DMS153 (cell line): Measurements from ENCODE around the gene SNHG17.
"Not testable (repeated sequence)": the region's sequence is repeated elsewhere in the genome, so short reads cannot be mapped to it uniquely, and the experiment has no call there.

ENCODE experiments used
- DNase-seq: peaks from one replicate; lab custom pipeline; 2025; lab: John Stamatoyannopoulos, UW

SNHG17 gene

DNA sequence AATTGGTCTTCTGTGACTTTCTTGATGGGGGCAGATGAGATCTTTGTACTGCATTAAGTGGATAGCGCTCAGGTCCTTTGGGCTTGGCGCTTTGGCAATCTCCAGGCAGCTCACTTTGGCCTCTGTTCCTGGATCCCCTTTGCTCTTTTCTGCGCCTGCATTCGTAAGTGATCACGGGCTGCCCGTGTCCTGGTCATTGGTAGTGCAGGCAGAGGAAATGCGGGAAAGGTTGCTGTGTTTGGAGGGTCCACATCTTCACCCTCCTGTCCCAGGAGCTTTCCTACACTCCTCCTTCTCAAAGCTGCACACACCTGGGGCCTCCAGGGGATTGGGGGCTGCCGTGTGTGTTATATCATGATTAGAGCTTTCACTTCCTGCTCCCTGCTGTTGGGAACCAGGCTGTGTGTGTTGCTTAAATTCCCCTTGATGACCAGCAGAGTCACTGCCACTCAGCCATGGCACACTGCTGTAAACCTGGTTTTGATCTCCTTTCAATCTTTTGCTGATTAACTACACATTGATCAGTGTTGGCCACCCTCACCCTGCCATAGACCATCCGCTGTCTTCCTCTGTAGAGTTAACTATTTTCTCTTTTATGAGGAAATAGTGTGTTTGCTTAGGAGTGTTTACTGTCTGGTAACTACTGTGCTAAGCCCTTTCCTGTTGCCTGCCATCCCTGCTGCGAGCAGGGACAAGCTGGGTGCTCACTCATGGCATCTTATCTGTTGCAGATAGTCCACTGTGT, 13.0 kb upstream of the SNHG17 start:
- DNase-seq: peak; percentile 28

DNA sequence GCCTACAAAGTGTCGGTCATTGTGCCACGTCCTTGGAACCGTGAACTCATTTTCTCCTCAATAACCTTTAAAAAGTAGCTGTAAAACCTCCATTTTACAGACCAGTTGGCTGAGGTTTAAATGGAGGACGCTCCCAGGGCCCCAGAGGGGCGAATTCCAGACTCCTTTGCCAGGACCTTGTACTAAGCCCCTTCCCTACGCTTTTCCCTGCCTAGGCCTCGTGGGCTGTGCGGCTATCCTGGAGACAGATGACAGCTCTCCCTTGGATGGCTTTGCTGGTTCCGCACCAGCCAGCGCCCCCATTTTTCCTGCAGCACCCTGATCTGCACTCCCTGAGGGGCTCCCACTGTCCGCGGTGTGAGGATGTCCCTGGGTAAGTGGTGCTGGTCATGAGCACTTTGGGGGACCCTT, 12.1 kb upstream of the SNHG17 start:
- DNase-seq: no peak

DNA sequence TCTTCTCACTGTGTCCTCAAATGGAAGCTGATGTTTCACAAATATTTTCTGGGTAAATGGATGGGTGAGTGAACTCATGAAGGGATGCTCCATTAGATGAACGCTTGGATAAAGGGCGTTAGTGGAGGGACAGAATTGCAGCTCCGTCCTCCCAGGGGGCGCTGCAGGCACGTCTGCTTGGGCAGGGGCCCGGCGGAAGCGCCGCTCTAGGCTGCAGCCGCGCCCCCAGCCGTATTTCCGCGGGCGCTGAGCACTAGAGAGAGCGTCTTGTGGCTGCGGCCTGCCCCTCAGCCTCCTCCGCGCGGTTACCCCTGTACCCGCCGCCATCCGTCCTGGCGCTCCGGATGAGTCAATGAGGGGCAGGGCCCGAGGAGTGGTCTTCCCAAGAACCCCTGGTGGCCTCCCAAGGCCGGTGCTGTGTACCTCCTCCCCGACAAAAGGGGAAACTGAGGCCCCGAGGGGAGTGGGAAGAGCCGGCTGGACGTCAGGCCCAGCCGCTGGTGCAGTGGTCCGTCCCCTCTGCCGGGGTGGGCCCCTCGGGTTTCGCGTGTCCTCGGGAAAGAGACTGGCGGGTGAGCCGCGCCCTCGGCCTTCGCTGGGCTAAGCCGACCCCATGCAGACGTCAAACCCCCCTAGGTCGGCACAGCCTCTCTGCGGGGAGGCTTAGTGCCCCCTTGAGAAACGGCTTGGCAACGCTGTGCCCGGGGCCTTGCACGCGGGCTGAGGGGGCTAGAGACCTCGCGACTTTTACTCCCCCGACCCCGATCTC, 11.5 kb upstream of the SNHG17 start:
- DNase-seq: peak; percentile 74

DNA sequence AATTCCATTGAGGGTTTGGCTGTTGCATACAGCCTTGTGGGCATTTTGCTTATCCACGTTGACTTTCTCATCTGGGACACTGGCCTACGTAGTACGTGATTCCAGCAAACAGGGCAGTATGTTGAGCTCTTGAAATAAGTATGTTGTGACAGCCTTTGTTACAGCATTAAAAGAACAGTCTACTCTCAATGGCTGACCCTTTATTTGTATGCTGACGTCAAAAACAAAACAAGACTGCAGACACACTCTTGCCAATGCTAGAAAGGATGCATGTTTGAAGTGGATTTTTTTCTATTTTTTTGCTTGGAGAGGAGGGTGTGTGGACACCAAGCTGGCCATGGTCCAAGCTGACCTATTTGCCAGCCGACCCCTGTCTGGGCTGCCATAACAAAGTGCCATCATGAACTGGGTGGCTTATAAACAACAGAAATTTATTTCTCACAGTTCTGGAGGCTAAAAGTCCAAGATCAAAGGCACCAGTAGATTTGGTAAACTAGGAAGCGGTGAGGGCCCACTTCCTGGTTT, 10.8 kb upstream of the SNHG17 start:
- no peak for DNase-seq

DNA sequence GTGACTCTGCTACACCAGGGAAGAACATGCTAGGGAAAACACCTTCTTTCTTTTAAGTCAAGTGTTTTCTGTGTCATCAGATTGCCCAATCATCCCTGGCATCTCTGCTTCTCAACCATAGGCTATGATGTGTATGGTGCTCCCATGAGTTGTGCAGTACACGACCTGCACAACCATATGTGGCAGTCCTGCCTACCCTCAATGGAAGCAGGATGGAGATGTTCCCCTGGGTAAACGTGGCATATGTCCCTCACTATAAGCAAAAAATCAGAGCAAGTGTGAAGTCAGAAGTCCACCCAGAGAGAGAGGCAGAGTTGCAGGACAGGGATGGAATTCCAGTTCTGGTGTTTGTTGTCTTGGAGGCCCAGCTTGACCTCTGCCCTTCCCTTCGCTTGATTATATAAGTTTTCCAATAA, 10.3 kb upstream of the SNHG17 start:
- no peak for DNase-seq

DNA sequence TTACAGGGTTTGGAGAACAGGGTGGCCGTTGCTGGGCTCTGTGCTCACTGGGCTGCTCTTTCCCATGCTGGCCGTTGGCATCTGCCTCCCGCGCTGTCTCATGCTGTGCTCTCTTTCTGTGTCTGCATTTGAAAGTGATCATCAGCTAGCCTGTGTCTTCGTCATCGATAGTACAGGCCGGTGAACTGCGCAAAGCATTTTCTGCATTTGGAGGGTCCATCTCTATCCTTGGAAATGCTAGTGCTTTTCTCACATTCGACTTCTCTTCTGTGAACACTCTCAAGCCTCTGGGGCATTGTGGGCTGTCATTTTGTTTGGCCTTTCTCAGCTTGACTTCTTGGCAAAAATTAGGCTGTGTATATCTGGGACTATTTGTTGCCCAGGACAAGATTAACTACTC, 6.8 kb upstream of the SNHG17 start:
- no peak for DNase-seq

DNA sequence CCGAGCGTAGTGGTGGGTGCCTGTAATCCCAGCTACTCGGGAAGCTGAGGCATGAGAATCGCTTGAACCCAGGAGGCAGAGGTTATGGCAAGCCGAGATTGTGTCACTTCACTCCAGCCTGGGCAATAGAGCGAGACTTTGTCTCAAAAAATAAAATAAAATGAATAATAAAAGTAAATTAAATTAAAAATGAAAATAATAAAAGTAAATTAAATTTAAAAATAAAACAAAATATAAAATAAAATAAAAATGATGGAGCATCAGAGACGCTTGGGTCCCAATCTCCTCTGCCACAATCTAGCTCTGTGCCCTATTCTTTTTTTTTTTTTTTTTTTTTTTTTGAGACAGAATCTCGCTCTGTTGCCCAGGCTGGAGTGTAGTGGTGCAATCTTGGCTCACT, 6.0 kb upstream of the SNHG17 start:
- not testable (repeated sequence) for DNase-seq

DNA sequence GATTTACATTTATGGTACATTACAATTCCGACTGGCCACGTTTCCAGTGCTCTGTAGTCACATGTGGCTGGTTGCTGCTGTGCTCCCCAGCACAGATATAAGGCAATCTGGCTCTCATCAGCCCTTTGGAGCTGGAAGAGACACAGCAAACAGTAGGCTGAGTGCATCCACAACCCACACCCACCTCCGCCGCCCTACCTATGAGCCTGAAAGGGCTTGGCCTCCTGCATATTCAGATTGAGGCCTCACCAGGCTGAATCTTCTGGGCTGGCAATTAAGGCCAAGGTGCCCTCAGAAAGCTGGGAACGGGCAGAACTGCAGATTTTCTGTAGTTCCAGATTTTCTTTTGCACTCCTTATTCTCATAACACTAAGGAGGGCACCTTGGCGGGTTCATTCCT, 2.7 kb upstream of the SNHG17 start:
- DNase-seq: no peak

DNA sequence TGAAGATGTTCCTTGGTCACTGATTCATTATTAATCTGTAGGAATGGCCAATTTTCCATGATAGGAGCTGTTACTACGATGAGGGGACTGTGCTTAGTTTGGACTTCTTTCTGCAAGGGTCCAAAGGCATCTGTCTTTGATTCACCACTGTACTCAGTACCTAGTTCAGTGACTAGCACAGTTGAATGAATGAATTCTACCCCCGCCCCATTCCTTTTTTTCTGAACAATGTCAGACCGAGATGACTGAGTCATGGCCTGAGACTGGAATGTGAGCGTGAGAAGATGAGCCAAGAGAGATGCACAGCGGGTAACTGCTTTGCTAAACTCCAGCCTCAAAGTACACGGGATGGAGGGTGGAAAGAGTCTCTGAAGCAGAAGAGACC, 419 bp upstream of the SNHG17 start:
- DNase-seq: no peak

DNA sequence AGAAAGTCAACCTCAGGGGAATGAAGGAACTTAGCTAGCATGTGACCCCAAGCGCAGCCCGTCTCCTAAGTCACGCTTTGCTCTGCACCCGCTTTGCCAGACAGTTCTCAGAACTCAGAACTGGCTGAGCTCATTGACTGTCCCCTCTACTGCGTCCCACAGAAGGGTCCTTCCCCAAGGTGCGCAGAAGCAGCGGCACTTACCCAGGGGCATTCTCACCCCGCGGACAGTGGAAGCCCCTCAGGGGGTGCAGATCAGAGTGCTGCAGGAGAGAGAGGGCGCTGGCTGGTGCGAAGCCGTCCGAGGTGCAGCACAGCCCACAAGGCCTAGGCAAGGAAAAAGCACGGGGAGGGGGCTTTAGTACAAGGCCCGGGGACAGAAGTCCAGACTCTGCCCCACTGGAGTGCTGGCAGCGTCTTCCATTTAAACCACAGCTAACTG, 807 bp downstream of the SNHG17 start:
- DNase-seq: no peak

DNA sequence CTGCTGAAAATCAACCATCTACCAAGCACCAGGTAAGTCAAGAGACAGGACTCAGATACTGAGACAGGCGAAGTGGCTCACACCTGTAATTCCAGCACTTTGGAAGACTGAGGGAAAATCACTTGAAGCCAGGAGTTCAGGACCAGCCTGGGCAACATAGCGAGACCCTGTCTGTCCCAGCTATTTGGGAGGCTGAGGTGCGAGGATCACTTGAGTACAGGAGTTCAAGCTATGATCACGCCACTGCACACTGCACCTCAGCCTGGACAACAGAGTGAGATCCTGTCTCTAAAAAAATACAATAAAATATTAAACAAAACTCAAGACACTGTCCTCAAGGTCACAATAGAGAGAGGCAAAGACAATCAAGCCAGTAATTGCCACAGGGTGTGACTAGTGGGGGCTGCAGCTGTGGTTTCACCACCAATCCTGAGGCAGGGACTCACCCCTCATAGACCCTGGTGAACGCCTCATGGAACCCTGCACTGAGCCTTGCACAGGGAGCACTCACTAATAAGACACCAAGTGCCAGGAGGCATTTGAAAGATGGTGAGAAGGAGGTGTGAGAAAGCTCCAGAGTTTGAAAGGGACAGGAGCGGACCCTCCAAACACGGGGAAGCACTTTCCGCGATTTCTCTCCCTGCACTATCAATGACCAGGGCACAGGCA, 1.7 kb downstream of the SNHG17 start:
- DNase-seq: no peak

DNA sequence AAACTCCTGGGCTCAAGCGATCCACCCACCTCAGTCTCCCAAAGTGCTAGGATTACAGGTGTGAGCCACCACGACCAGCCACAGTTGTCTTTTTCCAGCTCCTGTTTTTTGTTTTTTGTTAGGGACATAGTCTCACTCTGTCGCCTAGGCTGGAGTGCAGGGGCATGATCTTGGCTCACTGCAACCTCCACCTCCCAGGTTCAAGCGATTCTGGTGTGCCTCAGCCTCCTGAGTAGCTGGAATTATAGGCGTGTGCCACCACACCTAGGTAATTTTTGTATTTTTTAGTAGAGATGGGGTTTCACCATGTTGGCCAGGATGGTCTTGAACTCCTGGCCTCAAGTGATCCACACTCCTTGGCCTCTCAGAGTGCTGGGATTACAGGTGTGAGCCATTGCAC, 2.3 kb downstream of the SNHG17 start:
- not testable (repeated sequence) for DNase-seq

DNA sequence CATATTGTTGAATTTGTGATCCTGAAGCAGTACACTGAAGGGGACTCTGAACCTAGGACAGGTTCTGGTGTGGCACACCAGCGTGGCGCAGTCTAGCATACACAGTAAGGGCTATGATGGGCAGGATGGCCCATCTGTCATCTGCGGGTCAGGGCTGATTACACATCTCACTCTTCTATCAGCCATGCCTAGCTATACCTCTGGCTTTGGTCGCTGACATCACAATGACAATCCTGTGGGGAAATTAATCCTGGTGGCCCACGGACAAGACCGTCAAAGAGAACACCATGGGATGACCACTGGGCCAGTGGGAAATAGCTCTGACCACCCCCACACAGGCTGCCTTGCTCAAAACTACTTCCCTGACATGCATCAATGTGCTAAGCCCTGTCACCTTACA, 2.8 kb downstream of the SNHG17 start:
- DNase-seq: no peak

DNA sequence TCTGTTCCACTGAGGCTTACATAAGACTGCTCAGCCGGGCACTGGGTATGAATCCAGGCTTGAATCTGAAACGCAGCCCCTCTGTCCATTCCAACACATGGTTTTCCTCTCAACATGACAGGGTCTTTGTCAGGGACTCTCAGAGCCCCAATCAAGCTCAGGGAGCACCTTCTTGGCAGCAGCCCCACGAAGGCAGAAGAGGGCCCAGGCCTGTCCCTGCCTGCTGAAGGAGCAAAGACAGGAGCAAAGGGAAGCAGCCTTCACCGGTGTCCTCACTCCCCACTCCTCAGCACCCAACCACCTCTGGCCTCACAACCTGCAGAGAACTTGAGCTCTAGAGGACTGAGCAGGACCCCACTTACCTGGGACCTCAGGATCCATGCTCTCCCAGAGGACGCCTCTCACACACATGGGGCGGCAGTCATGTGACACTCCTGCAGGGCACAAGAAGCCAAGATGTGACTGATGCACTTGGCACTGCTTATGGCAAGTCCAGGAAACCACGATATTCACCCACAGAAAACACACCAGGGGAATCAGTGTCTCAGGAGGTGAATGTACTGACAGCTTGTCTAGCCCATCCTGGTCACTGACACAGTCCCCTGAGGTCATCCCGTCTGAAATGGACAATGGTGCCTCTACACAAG, 4.3 kb downstream of the SNHG17 start:
- no peak for DNase-seq

DNA sequence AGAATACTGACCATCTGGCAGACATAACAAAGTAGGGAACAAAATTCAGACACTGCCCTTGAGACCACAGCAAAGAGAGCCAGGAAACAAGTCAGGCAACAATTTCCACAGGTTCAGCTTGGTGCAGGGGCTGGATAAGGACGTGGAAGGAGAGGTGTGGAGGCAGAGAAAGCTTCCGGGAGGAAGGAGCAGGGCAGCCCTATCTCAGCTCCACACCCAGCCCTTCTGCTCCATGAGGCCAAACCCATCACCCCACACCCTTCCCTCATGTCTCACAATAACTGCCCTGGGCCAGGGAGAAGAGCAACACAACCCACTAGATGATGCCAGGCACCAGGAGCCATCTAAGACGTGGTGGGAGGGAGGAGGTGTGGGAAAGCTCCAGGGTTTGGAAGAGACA, 5.8 kb downstream of the SNHG17 start:
- DNase-seq: no peak

DNA sequence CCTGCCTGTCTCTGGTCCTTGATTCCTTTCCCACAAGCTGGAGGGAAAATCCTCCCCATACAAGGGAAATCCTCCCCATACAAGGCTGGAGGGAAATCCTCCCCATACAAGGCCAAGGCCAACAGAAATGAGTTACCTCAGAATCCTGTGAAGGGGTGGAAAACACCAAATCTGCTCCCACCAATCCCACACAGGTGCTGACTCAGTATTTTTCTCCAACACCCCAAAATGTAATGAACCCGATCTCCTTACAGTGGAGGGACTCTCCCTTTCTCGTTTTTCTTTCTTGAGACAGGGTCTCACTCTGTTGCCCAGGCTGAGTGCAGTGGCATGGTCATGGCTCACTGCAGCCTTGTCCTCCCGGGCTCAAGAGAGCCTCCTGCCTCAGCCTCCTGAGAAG, 6.3 kb downstream of the SNHG17 start:
- DNase-seq: no peak

DNA sequence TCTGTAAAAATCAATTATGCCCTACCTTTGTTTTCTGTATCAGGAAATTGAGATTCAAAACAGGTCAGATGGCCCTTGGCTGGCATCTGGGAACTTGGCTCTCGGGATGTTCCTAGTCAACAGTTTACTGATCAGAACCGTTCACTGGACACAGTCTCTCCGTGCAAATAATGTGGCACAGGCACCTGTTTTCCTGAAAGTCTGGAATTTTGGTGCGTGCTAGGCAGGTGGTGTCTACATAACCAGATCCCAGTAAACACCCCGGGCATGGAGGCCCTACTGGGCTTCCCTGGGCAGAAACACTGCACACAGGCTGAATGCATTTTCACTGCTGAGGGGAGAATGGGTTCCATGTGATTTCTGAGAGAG, 7.5 kb downstream of the SNHG17 start:
- no peak for DNase-seq

DNA sequence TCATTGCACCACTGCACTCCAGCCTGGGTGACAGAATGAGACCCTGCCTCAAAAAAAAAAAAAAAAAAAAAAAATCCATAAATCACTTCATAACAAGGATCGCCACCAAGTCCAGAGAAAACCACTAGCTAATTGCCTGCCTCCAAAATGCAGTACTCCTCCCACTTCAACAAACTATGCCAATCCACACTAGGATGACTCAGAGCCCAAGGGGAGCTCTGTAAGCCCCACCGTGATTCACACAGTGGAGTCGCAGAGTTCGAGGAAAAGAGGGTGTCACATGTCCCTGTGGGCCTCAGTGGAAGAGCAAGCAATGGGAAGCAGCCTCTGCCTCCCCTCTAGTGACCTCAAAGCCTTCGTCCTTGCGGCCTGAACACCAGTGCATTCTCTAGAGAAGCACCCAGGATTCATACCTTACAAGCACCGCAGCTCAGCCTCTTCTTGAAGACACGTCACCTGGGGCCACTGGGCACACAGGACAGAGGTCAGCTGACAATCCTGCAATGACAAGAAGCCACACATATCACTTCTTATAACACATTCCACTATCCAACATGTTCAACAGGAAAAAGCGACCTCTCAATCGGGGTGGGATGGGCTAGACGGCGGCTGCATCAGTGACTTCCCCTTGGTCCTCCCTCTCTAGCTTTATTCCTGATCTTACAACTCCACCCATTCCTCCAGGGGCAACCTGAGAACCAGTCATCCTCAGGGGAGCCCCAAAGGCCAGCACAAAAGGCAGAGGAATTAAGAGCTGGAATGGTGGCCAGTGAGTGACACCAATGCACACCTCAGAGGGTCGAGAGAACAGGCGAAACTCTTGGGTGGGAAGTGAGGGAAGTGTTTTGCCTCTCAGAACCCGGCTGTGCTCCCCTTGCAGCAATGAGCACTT, 8.9 kb downstream of the SNHG17 start:
- DNase-seq: no peak

DNA sequence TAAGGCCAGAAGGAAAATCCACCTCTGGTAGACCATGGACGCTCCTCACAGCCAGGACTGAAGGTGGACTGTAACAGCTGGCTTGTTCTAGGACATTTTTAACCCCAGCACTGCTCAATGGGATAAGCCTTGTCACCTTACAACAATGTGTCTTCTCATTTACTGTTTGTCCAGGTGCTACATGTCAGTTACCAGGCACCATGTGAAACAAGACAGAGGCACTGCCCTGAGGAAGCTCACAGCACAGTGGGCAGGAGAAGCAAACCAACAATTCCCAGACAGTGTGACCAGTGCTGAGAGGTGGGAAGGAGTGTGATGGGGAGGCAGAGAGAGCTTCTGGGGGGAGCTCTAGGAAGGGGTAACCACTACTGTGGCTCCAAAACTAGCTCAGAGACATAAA, 10.7 kb downstream of the SNHG17 start:
- DNase-seq: no peak

DNA sequence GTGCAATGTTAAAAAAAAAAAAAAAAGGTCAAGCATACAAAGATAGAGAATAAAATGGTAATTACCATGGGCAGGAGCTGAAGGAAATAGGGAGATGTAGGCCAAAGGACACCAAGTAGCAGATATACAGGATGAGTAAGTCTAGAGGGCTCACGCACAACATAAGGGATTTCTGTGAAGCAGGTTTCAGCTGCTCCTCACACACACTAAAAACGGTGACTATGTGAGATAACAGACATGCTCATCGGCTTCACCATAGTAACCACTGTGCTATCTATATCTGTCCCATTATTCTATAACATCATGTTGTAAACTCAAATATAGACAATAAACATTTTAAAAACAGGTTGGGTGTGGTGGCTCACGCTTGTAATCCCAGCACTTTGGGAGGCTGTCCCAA, 11.6 kb downstream of the SNHG17 start:
- DNase-seq: no peak

DNA sequence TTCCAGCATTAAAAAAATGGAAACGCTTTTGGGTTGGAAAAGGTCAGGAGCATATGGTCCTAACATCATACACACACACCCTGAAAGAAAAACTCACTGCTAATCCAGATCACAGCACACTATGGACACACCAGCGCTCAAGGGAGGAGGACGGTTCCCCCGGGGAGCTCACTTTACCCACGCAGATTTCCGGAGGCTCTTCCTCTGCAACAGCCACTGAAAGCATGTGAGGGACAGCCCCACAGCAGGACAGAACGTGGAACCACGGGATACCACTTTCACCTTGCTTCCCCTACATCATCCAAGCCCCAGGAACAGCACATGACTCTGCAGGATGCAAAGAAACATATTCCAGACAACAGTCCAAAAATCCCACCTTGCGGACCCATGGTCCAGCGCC, 13.2 kb downstream of the SNHG17 start:
- DNase-seq: no peak
